Fibroblast of the aortic adventitia (primary cell): ENCODE results near the gene ERO1B. TPM values are rescaled to one million over a fixed set of nuclear protein-coding genes. Genes with fewer than 3 reads are reported as not detected.

ENCODE experiments used
- DNase-seq: peaks from one replicate; pipeline ENCODE4 v3.0.0-alpha.2; 2010; ENCODE audit warnings: low read depth
- H3K4me3 ChIP-seq: 2 replicates; pipeline ENCODE4 v1.5.1; 2011; ENCODE audit warnings: low read depth, mild to moderate bottlenecking, control low read depth, low read length, moderate library complexity
- CTCF ChIP-seq: IDR thresholded peaks from 2 replicates; pipeline ENCODE4 v1.5.1; 2011; ENCODE audit warnings: mild to moderate bottlenecking, low read length, control low read depth, inconsistent platforms; ENCODE audit not compliant: insufficient read depth
- total RNA-seq: library from RNA; depleted of rRNA; stranded (reverse); fragments of >200 nt; gene quantifications from 2 replicates; pipeline ENCODE4 v1.2.3, GENCODE V29; 2012; ENCODE audit warnings: low replicate concordance

The ERO1B gene
- total RNA-seq, 1 donor = 1.4 TPM

DNA sequence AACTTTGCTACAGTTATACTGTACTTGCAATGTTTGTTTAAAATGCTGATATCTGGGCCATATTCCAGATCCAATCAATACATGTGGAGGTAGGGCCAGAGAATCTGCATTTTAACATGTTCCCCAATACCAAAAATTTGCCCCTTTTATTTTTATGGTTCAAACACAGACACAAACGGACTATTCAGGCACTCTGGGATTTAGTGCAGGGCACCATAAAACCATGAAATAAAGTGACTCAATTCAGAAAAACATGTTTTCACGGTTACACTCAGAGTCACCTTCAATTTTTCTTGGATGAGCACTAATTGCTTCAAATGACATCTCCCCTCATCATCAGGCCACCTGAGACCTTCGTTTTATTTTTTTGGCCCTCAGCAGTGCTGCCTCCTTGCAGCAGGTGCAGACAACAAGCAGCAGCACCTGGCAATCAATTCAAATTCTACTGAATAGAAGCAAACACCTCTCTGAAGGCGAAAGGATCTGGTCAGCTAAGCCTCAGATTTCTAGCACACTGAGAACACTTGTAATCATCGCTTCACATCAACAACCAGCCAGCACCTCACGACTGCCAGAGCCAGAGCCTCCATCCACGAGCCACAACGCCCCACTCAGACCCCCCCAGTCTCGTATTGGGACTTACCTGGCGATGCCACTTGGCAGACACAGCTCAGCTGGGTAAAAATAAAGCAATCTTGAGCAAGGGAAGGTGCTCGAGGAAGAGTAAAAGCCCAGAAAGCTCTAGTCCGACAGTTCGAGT is 1.1 kb downstream of the ERO1B start:
- no peak for DNase-seq
- H3K4me3 ChIP-seq = peak overlapping the region; percentile 80

GRCh38 chr1:236275586-236275985 is 6.2 kb downstream of the ERO1B start:
- H3K4me3 ChIP-seq = no peak overlapping the region
- no peak for TF ChIP-seq CTCF
- no peak for DNase-seq

More for the DNA sequence above, 1.1 kb downstream of the ERO1B start:
- no peak for TF ChIP-seq CTCF

GRCh38 chr1:236275061-236275460 is 6.7 kb downstream of the ERO1B start:
- H3K4me3 ChIP-seq = no peak overlapping the region
- TF ChIP-seq CTCF = no peak
- DNase-seq = no peak

DNA sequence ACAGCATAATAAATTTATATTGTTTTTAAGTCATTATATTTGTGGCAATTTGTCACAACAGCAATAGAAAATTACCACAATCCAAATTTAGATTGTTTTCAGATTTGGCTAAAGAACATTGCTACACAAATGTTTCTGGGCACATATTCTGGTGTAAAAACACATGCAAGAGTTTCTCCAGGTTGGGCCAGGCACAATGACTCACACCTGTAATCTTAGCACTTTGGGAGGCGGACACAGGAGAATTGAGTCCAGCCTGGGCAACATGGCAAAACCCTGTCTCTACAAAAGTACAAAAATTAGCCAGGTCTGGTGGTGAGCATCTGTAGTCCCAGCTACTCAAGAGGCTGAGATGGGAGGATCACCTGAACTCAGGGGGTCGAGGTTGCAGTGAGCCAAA is 8.4 kb downstream of the ERO1B start:
- no peak for TF ChIP-seq CTCF
- no peak overlapping the region for H3K4me3 ChIP-seq
- no peak for DNase-seq

DNA sequence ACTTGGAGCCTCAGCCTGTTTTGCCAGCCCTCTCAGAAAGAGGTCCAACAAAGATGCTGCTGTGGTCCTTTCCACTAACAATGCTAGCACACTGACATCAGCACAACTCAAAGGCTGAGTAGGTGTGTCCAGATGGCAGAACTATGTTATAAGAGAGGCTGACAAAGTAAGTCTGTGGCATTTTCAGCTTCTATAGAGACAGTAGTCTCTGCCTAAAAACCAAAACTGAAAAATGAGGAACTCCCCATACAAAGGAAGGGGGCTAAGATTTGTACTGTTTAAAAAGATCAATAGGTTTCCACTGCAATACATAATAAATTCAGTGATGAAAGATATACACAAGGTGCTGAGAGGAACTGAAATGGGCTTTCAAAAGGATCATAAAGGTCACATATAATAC is 12.3 kb downstream of the ERO1B start:
- no peak for DNase-seq
- H3K4me3 ChIP-seq = no peak overlapping the region
- TF ChIP-seq CTCF = no peak

DNA sequence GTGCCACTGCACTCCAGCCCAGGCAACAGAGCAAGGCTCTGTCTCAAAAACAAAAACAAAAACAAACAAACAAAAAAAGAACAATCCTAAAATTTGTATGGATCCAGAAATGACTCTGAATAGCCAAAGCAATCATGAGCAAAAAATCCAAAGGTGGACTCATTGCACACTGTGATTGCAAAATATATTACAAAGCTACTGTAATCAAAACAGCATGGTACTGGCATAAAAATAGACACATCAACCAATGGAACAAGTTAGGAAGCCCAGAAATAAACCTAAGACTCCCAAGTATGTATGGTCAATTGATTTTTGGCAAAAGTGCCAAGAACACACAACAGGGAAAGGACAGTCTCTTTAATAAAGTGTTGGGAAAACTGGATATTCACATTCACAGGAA is 19.9 kb downstream of the ERO1B start:
- TF ChIP-seq CTCF = no peak
- DNase-seq = no peak
- H3K4me3 ChIP-seq = no peak overlapping the region

GRCh38 chr1:236261033-236261432 is 20.7 kb downstream of the ERO1B start:
- no peak overlapping the region for H3K4me3 ChIP-seq
- DNase-seq = no peak
- no peak for TF ChIP-seq CTCF
